ENCODE data around the gene TYW1.
A peak's percentile ranks its signal among the peaks of the same experiment; 100 is the strongest.
"Not testable (repeated sequence)": the region's sequence is repeated elsewhere in the genome, so short reads cannot be mapped to it uniquely, and the experiment has no call there.

Gene TYW1

GRCh38 chr7:67089261-67089660 lies 92.6 kb downstream of the TYW1 start:
- not testable (repeated sequence) for DNase-seq

DNA sequence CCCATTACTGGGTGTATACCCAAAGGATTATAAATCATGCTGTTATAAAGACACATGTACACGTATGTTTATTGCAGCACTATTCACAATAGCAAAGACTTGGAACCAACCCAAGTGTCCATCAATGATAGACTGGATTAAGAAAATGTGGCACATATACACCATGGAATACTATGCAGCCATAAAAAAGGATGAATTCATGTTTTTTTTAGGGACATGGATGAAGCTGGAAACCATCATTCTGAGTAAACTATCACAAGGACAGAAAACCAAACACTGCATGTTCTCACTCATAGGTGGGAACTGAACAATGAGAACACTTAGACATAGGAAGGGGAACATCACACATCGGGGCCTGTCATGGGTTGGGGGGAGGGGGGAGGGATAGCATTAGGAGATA lies 94.4 kb downstream of the TYW1 start:
- DNase-seq: not testable (repeated sequence)

DNA sequence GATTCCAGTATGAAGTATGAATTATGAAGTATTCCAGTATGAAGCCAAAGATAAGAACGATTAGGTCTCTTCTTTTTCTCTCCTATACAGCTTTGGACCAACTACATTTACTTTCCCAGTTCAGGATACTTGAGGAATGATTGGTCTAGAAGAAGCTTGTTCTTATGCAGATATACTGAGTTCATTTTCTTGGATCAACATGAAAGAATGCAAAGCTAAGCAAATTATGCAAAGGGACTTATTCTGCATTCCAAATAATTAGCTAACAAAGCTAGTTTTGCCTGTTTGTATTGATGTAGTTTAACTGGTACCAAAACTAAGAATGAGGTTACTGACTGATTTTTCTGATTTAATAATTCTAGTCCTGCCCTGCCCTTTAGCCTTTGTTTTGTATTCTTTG lies 101.4 kb downstream of the TYW1 start:
- DNase-seq: not testable (repeated sequence)

DNA sequence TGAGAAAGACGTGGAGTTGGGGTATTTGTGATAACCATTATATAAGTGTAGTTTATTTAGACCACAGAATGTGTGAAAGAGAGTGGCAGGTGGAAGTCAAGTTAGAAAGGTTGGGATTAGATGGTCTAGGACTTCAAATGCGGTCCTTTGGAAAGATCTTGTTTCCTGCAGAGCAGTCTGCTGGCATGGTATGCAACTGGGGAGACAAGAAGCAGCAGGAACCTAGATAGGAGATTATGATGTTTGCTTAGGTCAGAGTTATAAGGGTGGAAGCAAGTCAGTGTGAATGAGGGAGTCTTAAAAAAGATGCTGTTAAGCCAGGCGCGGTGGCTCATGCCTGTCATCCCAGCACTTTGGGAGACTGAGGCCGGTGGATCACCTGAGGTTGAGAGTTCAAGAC lies 102.8 kb downstream of the TYW1 start:
- not testable (repeated sequence) for DNase-seq

- DNase-seq: not testable (repeated sequence)
Observed at GRCh38 chr7:67100038-67100437, 103.4 kb downstream of the TYW1 start.

- TF ChIP-seq POLR2A (IDR thresholded peaks at IDR 0.05; ENCODE audit: low read length) (no peak), GATA1 (IDR thresholded peaks at IDR 0.05; ENCODE audit: low read depth, low read length) (no peak)
- DNase-seq: peak; percentile 25 to 57
Observed at GRCh38 chr7:67100956-67101361, 104.3 kb downstream of the TYW1 start.

DNA sequence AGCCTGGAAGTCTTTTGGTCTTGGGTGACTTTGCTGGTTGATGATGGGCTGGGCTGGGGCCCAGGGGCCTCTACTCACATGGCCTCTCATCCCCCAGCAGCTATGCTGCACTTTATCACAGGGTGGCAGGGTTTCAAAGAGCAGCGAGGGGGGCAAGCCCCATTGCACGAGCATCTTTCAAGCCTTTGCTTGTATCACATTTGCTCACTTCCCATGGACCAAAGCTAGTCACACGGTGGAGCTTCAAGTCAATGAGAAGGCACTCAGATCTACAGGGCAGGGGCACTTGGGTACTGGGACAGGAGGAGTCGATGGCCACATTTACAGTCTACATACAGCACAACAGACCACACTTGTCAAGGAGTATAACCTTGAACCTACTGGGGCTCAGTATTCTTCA lies 108.3 kb downstream of the TYW1 start:
- DNase-seq: peak in 1 of 2 experiments; percentile 3

- TF ChIP-seq GATA1 (IDR thresholded peaks at IDR 0.05; ENCODE audit: low read depth, low read length) (no peak), POLR2A (IDR thresholded peaks at IDR 0.05; ENCODE audit: low read length) (no peak)
- DNase-seq: peak; percentile 17 to 28
Observed at GRCh38 chr7:67105377-67105776, 108.7 kb downstream of the TYW1 start.

DNA sequence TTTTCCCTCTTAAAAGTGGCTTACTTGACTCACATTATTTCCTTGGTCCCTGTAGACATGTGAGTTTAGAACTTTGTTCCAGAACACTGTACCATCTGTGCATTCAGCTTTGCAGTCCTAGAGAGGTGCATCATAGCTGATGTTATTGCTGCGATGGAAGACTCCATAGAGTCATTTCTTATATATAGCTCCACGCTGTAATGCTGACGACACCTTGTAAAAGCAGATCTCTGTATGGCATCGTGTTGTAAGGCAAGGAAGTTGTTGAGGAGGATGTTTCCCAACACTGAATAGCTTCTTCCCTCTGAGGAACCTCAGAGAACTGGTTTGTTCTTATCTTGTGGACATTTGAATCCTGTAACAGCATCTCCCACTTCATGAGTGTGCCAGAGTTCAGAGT lies 109.6 kb downstream of the TYW1 start:
- DNase-seq: not testable (repeated sequence)

- not testable (repeated sequence) for DNase-seq
Observed at GRCh38 chr7:67111342-67111741, 114.7 kb downstream of the TYW1 start.

DNA sequence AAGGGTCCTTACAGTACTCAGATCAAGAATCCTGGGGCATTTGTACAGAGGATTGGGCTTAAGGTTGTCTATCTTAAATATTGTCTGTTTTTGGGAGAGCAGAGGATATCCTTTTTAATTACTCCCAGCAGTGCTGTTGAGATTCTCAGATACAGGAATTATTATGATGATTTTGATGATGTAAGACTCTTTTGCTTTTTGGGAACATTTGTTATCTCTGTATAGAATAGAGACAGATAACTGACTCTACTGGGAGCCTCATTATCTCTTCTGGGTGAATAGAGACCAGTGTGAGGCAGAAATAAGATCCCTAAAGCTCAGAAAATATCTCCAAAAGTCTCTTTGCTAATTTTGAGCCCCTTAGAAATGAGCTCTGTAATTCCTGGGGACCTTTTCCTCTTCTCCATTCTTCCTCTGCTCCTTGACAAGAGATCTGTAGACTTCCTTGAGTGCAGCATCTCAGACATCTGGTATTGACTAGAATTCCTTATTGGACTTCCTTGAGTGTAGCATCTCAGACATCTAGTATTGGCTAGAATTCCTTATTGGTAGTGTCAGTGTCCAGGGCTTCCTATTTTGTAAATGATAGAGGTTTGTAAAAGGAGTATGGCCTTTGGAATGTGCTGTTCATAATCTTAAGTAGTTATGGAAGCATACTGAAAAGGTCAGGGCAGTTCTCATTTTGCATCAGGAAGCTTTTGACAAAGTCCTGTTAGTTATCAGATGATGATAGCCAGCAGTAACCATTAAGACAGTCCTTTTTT lies 118.0 kb downstream of the TYW1 start:
- not testable (repeated sequence) for DNase-seq

GRCh38 chr7:67120491-67120890 lies 123.9 kb downstream of the TYW1 start:
- not testable (repeated sequence) for DNase-seq

DNA sequence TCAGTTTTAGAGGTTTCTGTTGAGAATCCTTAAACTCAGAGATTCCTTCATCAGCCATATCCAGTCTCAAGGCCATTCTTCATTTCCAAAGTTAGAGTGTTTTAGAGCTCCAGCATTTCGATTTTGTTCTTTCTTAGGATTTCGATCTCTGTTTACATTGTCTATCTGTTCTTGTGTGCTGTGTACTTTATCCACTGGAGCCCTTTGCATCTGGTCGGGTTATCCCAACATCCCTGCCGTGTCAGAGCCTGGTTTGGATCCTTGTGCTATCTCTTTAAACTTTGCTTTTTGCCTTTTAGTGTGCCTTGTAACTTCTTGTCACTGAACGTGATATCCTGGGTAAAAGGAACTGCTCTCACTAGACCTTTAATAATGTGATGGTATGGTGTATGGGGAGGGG lies 131.6 kb downstream of the TYW1 start:
- DNase-seq: not testable (repeated sequence)

- not testable (repeated sequence) for DNase-seq
Observed at GRCh38 chr7:67130766-67131165, 134.1 kb downstream of the TYW1 start.

DNA sequence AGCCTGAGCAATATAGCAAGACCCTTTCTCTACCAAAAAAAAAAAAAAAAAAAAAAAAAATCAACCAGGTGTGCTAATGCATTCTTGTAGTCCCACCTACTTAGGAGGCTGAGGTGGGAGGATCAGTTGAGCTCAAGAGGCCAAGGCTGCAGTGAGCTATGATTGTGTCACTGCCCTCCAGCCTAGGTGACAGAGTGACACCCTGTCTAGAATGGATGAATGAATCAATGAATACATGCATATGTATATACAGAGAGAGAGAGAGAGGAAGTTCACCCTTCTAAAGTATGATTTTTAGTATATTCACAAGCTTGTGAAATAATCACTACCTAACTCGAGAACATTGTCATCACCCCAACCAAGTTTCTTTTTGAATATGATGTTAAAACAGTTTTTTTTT lies 138.3 kb downstream of the TYW1 start:
- DNase-seq: not testable (repeated sequence)

DNA sequence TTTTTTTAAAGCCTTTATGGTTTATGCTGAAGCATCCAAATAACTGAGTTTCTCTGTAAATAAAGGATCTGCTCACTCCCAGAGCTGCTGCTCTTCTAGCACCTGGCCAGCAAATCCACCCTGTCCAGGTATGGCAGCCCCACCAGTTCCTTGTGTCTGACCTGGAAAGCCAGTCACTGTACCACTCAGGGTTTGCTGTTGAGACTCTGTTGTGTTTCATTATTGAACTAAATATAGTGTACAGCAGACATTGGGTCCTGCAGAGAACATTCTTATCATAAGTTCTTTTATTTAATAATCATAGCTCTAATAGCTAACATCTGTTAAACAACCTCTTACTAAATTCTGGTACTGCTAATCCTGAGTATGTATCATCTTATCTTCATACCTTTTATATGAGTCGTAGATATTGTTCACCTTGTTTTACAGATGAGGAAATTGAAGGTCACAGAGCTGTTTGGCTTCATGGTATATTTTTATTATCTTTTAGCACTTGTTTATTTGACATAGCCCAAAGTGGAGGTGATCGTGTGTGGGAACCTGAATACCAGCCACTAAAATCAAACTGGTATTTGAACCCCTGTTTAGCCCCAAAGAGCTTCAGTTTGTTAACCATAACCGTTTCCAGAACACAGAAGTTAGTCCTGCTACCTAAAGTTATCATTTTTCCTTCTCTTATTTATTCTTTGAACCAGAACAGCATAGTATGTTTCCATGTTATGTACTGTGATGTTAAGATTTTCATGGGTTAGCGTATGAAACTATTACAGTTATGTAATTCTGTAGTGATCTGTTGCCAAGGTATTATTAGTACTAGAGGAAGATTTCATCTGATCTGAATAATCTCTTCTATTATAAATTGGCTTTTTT lies 139.2 kb downstream of the TYW1 start:
- not testable (repeated sequence) for DNase-seq

DNA sequence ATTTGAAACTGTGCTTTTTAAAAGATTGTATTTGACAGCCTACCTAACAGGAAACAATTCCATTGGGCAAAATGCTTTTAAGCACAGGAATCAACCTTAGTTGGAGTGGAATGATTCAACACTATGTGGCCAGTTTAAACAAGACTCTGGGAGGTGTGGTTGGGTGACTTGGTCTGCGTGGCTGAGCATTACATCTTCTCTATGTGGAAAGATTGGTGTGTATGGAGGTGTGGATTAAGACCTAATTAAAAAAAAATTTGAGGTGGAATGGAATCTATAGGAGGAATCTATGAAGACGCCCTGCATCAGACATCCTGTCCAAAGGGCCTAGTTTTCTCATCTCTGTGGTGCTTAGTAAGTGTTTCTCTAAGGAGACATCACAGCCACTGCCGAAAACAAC lies 140.9 kb downstream of the TYW1 start:
- not testable (repeated sequence) for DNase-seq

GRCh38 chr7:67139876-67140275 lies 143.2 kb downstream of the TYW1 start:
- DNase-seq: not testable (repeated sequence)

GRCh38 chr7:67141001-67141400 lies 144.4 kb downstream of the TYW1 start:
- not testable (repeated sequence) for DNase-seq

- not testable (repeated sequence) for DNase-seq
Observed at GRCh38 chr7:67143091-67143786, 146.6 kb downstream of the TYW1 start.

- not testable (repeated sequence) for DNase-seq
Observed at GRCh38 chr7:67145581-67146193, 149.1 kb downstream of the TYW1 start.

- DNase-seq: not testable (repeated sequence)
Observed at GRCh38 chr7:67149131-67149530, 152.5 kb downstream of the TYW1 start.

Data from erythroblast (primary cell).